Middle frontal gyrus (tissue), 1 donor: ENCODE data around the gene ATP5IF1.

Source experiments
- DNase-seq: peaks from one replicate; pipeline ENCODE4 v3.0.0-alpha.2; 2015; ENCODE audit warnings: low spot score; ENCODE audit errors: extremely low spot score

Gene ATP5IF1

GRCh38 chr1:28235755-28236655 lies at the start of gene ATP5IF1:
ATP5IF1 (plus strand) TSS chr1:28236124; CDS start chr1:28236184, 60 bp downstream.
- DNase-seq = peak; percentile 96

GRCh38 chr1:28190337-28190979 lies 45.5 kb upstream of the ATP5IF1 start:
- no peak for DNase-seq

GRCh38 chr1:28190996-28191645 lies 44.8 kb upstream of the ATP5IF1 start:
- DNase-seq = no peak

GRCh38 chr1:28193701-28194161 lies 42.2 kb upstream of the ATP5IF1 start:
- DNase-seq = no peak

- DNase-seq = no peak
These were observed 41.4 kb upstream of the ATP5IF1 start for GRCh38 chr1:28194326-28195035.

GRCh38 chr1:28195780-28196179 lies 40.1 kb upstream of the ATP5IF1 start:
- DNase-seq = no peak

GRCh38 chr1:28196330-28196729 lies 39.6 kb upstream of the ATP5IF1 start:
- no peak for DNase-seq

GRCh38 chr1:28197682-28198415 lies 38.1 kb upstream of the ATP5IF1 start:
- DNase-seq = no peak

- no peak for DNase-seq
These were observed 36.3 kb upstream of the ATP5IF1 start for GRCh38 chr1:28199328-28200233.

- DNase-seq = no peak
These were observed 35.6 kb upstream of the ATP5IF1 start for GRCh38 chr1:28200234-28200873.

GRCh38 chr1:28205243-28205642 lies 30.7 kb upstream of the ATP5IF1 start:
- DNase-seq = no peak

- peak; percentile 43 for DNase-seq
These were observed 27.0 kb upstream of the ATP5IF1 start for GRCh38 chr1:28208818-28209441.

GRCh38 chr1:28209700-28210099 lies 26.2 kb upstream of the ATP5IF1 start:
- no peak for DNase-seq

GRCh38 chr1:28213315-28213714 lies 22.6 kb upstream of the ATP5IF1 start:
- DNase-seq = no peak

GRCh38 chr1:28229089-28229488 lies 6.8 kb upstream of the ATP5IF1 start:
- no peak for DNase-seq

GRCh38 chr1:28229996-28230395 lies 5.9 kb upstream of the ATP5IF1 start:
- DNase-seq = no peak

- peak; percentile 88 for DNase-seq
These were observed 3.2 kb upstream of the ATP5IF1 start, which contains the start of gene DNAJC8 for GRCh38 chr1:28232558-28233263. DNAJC8 (minus strand) TSS chr1:28233029; CDS start chr1:28232998, 31 bp downstream.

GRCh38 chr1:28233264-28233606 lies 2.7 kb upstream of the ATP5IF1 start:
- no peak for DNase-seq
